ENCODE measurements around the gene CNTNAP2.
"Not testable (repeated sequence)": the region's sequence is repeated elsewhere in the genome, so short reads cannot be mapped to it uniquely, and the experiment has no call there.

The CNTNAP2 gene

DNA sequence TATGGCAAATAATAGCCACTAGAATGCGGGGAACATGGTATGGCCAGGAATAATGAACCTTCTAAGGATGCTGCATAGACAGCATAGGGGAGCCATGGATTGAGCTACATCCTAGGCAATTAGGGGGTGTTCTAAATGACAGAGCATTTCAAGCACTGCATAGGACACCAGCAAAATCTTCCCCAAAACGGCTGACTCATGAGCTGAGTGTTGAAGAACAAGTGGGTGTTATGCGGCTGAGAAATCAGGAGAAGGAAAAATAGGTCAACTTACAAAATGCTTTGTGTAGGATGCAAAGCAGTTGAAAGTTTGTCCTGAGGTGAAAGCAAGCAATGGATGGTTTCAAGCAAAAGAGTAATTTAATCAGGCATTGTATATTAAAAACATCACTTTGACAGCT, 1450.4 kb downstream of the CNTNAP2 start:
- DNase-seq (ENCODE audit: low read depth), result no peak

DNA sequence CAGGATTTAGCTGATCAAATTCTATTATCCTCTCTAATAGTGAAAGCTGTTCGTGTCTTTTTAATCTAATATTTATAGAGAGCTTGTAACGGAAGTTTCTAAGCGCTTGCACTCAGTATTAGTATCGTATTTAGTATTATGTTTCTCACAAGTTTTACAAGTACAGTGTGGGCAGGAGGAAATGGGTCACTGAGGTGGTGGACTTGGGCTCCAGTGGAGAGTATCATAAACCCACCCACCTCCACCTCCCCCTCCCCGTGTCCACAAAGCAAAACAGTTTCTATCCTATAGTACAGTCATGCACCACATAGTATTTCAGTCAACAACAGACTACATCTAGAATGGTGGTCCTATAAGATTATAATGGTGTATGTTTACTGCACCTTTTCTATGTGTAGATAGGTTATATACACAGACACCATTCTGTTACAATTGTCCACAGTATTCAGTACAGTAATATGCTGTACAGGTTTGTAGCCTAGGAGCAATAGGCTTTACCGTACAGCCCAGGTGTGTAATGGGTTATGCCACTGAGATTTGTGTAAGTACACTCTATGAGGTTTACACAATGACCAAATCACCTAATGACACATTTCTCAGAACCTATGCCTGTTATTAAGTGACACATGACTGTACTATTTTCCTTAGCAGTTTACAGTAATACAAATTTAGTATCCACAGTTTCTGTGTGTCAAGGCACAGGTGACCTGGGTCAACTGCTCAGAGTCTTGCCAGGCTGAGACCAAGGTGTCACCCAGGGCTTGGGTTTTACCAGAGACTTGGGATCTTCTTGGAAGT, 1452.7 kb downstream of the CNTNAP2 start:
- no peak for DNase-seq (ENCODE audit: low read depth)

DNA sequence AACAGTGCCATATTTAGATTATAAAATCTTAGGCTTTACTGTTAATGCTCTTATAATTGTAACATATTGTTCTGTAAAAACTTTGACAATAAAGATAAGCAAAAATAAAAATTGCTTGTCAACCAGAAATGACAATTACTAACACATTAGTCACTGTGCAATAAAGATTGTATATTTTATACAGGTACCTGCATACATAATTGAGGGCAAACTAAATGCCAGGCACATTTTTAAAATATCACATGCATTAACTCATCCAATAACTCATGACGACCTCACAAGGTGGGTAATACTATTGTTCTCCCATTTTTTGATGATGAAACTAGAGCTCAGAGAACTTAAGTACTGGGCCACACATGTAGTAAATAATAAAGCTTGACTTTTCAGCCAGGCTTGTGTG, 1453.8 kb downstream of the CNTNAP2 start:
- no peak for DNase-seq (ENCODE audit: low read depth)

DNA sequence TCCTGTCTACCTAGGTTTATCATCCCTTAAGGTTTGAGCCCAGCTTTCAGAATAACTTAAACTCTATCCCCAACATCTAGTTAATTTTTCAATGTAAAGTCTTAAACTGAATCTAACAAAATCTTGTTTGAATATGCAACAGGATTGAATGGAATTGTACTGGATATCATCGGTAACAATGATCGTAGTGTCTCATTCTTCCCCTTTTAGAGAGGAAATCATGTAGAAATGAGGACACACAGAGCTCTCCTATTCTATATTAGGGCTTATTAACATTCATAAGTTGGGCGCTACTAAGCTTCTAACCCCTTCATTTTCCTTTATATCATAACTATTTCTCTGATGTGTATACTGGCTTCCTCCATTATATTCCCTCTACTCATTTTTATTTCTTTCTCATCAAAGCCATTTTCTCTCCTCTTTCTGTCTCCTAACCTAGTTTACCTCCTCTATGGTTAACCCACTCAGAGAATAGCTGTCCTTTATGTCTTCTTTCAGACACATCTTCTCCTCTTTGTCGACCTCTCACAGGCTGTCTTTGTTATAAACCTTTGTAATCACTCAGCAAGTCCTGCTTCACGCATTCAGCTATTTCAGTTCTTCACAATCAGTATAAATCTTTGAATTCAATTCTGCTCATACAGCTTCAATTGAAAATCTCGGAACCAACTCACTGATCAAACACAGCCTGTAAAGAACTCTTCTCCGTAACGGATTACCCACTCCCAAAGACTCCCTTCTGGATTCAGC, 1455.0 kb downstream of the CNTNAP2 start:
- DNase-seq (ENCODE audit: low read depth), result no peak

DNA sequence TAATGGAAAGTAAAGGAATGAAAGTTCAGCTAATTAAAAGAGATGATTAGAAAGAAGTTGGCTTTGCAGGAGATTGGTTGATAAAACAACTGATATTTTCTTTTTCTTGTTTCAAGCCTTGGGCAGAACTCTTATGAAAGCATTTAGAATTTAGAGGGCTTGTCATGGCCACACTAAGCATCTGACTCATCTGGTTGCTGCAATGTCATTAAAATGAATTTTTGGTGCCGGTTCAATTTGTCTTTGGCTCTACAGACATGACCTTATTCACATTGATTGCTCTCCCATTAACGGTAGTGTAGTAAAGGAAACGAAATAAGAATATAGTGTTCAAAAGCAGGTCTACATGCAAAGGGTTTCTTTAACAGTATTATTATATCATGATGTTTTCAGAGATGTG, 1461.6 kb downstream of the CNTNAP2 start:
- no peak for DNase-seq (ENCODE audit: low read depth)

DNA sequence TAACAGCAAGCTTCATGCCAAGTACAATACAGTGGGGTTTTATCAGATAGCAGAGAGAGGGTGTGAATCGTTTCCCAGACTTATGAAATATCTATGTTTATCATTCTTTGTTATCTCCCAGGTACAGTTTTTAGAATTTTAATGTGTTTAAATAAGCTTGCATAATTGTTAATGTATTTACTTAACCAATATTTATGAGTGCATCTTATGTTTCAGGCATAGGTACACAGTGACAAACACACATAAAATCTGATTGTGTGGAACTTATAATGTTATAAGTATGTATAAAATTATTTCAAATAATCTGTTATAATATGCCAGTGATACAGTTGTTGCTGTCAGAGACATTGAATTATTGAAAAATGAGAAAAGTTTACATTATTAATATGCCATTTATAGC, 1462.5 kb downstream of the CNTNAP2 start:
- DNase-seq (ENCODE audit: low read depth), result no peak

DNA sequence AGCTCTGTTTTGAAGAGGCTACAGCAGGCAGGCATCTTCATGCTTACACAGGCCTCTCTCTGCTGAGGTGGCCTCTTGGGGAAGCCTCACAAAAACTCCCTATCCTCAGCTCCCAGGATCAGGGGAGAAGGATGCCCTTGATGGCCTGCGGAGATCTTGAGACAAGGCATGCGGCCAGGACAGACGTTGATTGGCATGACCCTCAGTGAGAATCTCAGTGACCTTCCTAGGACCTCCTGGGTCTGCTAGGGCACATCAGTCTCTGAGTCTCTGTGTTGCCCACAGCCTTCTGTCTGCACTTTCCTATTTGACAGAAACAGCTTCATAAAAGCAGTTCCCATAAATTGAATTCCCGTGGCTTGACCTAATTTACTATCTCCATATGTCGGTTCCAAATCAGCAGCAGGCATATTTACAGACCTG, 1468.2 kb downstream of the CNTNAP2 start:
- DNase-seq (ENCODE audit: low read depth), result no peak

DNA sequence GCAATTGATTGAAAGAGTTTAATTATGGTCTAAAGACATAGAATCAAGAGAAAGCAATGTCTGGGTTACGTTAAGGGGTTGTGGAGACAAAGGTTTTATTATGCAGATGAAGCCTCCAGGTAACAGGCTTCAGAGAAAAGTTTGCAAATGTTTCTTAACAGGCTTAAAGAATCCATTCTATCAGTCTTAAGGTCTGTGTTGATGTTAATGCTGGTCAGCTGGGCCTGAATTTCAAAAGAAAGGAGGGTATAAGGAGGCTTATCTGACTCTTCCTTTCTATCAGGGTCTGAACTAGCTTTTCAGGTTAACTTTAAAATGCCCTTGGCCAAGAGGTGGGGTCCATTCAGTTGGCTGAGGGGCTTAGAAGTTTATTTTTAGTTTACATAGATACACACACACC, 1469.5 kb downstream of the CNTNAP2 start:
- DNase-seq (ENCODE audit: low read depth), result no peak

DNA sequence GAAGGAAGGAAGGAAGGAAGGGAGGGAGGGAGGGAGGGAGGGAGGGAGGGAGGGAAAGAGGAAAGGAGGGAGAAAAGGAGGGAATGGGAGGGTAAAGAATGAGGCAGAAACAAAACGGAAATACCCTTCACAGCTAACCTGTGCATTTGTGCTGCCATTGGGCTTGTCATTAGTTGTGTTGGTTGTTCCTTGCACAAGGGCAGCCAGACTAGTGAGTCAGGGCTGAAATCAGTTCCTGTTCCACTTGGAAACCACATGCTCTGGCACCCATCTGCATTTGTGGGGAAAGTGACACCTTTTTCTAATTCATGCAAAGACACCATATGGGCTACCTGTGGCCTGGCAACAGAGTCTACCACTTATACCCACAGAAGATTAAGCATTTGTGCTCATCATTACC, 1469.9 kb downstream of the CNTNAP2 start:
- no peak for DNase-seq (ENCODE audit: low read depth)

DNA sequence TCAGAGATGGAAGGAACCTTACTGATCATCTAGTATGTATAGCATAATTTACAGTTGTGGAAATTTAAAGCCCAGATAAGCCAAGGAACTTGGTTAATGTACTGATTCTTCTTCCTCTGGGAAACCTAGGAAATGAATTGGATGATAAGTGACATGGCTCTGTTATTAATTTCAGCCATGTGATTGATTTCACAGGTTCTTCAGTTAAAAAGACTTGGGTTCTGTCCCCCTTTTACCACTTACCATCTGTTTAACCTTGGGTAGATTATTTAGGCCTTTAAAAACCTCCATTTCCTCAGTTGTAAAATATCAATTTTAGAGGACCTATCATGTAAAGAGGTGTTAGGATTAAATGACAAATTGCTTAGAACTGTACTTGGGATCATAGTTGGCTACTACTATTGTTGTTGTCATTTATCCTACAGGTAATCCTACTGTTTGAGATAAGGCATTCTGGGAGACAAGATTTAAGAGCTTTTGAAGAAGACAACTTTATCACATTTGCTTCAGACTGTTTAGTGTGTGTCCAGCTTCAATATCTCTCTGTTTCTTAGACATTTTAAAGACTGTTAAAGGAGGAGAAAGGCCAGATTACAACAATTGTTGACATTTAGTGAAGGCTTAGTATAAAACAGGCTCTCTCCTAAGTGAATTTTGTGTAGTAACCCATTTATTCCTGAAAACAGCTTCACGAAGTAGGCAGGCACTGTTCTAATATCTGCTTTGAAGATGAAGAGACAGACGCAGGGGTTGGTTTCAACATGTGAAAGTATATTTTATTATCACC, 1476.9 kb downstream of the CNTNAP2 start:
- no peak for DNase-seq (ENCODE audit: low read depth)

DNA sequence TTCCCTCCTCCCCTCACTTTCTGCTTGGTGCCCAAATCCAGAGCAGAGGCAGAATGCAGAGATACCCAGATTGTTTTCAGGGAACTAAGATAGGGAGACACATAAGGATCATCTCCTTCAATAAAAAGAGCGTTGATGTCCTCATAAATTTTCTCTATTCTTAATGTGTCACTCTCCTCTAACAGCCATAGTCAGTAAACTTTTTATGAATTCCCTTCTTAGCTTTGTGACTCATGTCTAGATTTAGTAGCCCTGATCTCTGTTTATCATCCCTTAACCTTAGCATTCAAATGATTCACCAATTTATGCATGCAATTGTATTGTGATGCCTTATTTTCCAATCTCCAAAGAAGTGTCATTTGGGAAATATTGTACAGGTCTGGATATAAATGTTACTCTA, 1478.4 kb downstream of the CNTNAP2 start:
- no peak for DNase-seq (ENCODE audit: low read depth)

DNA sequence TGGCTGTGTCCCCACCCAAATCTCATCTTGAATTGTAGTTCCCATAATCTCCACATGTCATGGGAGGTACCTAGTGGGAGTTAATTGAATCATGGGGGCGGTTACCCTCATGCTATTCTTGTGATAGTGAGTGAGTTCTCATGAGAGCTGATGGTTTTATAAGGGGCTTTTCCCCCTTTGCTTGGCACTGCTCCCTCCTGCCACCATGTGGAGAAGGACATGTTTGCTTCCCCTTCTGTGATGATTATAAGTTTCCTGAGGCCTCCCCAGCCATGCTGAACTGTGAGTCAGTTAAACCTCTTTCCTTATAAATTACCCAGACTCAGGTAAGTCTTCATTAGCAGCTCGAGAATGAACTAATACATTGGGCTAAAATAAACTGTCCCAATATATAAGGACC, 1482.1 kb downstream of the CNTNAP2 start:
- not testable (repeated sequence) for DNase-seq (ENCODE audit: low read depth)

DNA sequence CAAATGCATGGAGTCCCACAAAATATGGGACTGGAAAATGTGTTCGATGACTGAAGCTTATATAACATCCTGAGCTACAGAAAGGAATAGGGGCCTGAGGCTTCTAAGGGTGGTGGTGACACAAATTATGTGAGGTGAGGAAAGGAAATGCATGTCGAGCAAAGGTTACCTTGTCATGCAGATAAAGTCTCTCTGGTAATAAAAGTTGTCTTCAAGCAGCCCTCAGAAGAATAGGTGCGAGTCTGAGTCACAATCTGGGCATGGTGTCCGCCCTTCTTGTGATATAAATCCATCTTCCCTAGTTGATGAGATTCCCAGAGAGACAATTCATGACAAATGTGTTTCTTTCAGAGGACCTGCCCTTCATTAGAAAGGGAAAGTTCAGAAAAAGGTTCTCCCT, 1488.7 kb downstream of the CNTNAP2 start:
- no peak for DNase-seq (ENCODE audit: low read depth)

DNA sequence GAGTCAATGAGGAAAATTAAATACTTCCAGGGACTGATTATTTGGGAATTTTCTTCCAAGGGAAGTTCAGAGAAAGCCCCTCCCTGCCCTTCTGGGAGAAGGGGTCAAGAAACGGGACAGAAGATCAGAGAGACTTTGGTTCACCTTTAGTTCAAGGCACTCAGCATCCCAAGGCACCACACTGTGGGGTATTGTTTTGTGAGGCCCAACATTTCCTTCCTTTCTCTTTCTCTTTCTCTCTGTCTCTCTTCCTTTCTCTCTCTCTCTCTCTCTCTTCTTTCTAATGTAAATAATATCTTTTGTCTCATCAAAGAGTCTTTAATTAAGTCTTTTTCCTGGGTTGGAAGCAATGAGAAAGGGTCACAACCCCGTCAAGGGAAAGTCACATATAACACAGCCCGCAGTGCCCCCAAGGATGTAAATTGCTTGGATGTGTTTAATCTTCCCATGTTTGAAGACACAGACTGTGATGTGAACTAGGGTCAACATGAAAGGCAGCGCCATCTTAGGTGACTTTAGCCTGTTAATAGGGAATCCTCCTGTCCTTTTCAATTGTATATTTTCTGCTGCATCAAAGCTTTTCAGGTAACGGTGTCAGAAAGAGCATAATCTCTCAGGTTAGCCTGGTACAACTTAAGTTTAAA, 1490.7 kb downstream of the CNTNAP2 start:
- DNase-seq (ENCODE audit: low read depth), result no peak

DNA sequence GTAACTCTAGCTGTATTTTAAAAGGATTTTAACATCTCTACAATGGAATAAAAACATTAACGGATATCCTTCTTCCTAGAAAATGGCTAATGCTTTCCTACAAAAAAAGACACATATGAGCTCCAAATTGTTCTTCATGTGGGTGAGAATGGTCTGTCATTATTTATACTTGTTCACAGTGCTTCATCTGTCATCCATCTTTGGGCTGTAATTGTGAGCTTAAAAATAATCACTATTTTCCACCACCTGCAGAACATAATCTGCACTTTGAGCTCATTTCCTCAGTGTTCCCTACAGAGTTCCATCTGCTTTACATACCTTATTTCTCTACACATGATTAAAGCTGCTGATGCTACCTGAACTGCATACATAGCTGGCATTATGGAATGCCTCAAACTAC, 1494.8 kb downstream of the CNTNAP2 start:
- no peak for DNase-seq (ENCODE audit: low read depth)

DNA sequence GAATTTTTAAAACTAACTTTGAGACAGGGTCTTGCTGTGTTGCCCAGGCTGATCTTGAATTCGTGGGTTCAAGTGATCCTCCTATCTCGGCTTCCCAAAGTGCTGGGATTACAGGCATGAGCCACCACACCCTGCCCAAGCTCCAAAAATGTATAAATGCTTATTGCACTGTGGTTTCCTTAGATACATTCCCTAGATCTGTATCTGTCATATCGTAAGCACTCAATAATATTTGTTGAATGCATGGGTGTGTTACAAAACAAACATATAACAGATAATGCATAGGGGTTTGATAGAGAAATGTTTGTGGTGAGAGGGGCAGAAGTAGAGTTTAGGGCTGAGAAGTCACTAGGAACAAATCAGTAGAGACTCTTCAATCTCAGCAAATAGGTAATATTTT, 1518.7 kb downstream of the CNTNAP2 start:
- DNase-seq (ENCODE audit: low read depth), result no peak

DNA sequence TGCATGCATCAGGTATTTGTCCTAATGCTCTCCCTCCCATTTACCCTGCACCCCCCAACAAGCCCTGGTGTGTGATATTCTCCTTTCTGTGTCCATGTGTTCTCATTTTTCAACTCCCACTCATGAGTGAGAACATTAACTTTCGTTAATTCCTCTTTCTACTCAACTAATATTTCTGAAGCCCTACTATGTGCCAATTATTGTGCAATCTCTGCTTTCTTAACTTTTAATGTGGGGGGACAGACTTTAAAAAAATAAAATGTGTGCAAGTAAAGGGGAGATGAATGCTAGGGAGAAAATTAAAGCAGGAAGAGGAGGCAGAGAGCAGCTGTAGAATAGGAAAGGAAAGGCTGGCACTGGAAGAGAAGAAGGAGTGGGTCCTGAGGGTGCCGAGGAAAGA, 1520.0 kb downstream of the CNTNAP2 start:
- no peak for DNase-seq (ENCODE audit: low read depth)

DNA sequence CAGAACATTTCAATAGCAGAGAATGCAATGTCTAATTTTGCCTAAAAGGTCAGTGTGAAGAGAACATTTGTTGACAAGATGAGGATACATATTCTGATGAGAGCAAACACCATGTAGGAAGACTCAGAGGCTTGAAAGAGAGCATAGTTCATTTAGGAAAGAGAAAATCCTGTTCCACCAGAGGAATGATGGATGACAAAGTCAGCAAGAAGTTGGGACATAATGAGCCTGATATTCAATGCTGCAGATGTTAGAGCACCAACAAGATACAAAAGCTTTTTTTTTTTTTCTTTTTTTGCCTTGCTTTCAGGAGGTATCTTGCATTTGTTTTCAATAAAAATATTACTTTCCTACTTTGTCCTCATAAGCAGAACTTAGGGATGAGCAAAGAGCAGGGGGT, 1522.0 kb downstream of the CNTNAP2 start:
- DNase-seq (ENCODE audit: low read depth), result no peak

DNA sequence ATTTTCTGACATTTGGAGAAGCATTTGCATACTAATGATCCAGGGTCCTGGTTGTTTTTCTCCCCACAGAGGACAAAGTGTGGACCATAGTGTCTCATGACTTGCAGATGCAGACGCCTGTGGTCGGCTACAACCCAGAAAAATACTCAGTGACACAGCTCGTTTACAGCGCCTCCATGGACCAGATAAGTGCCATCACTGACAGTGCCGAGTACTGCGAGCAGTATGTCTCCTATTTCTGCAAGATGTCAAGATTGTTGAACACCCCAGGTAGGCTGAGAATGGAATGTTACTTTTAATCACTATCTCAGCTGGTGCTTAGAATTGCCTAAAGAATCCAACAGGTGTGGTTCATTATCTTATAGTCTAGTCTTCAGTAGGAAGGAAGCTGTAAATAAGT, 1522.4 kb downstream of the CNTNAP2 start:
- no peak for DNase-seq (ENCODE audit: low read depth)

DNA sequence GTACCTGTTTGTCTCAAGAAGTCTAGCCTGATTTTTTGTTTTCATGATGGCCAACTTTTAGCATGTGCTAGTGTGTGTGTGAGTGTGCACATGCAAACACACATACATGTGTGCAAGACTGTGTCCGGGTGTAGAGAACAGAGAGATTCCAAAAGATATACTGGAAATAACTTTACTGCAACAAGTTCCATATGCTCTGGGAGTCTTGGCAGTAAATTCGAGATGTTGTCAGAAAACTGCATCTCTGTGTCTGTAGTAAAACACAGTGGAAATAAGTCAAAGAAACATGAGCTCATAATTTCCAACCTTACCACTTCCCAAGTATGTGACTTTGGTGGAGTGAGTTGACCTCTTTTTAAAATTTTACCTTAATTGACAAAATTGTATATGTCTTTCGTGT, 1523.2 kb downstream of the CNTNAP2 start:
- no peak for DNase-seq (ENCODE audit: low read depth)

DNA sequence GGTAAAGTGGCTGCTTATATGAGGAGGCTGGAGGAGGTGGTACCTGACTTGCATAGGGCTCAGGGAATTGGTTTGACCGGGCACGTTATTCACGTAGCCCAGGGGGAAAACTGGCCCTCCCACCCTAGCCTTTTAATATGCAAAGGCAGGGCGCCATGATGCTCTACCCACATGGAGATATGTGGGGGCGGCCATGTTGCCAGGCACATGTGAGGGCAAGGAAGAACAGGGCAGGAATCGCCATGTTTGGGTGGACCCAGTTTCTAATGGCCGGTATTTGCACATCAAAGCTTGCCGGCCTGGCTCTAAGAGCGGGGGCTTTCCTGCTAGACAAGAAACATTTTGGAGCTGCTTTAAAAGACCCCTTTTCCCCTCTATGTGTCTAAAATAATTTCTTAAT, 1524.2 kb downstream of the CNTNAP2 start:
- DNase-seq (ENCODE audit: low read depth), result no peak

DNA sequence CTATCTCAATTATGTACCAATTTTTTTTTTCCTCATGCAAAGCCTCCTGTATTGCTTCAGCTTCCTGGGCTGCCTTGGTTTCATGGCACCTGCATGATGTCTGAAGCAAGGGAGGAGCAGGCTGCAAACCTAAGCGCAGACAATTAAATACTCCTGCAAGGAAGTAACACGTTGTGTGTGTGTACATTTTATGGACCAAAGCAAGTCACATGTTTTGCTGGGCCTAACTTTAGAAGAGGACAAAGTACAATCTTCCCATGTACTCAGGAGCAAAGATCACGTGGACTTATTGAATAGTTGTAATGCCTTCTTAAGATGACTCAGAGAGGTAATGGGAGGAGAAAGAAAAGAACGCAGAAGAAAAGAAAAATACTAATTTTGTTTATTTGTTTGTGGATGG, 1530.0 kb downstream of the CNTNAP2 start:
- no peak for DNase-seq (ENCODE audit: low read depth)
